WTC11 (cell line): ENCODE measurements around the gene FNIP2. TPM values are rescaled to one million over a fixed set of nuclear protein-coding genes. Genes with fewer than 3 reads are reported as not detected.

Source experiments
- ATAC-seq: fragments of 200-7000 bp; cut with Tn5 transposase; 2 replicates; pipeline ENCODE4 v1.10.0; 2021; ENCODE audit warnings: mild to moderate bottlenecking, moderate library complexity
- CTCF ChIA-PET: fragments of 300-600 bp; sonication (Branson Sonifier 250); formaldehyde crosslinking; loops from one replicate; lab custom pipeline; 2021; ENCODE audit warnings: antibody characterized with exemption; lab: Charles Lee
- POLR2A ChIA-PET: fragments of 350-600 bp; sonication (Branson Sonifier 250); formaldehyde crosslinking; loops from one replicate; lab custom pipeline; 2021; ENCODE audit warnings: antibody characterized with exemption; lab: Charles Lee
- DNase-seq: peaks from one replicate; pipeline ENCODE4 v3.0.0; 2021; ENCODE audit warnings: low spot score
- H3K27ac Mint-ChIP-seq: 2 replicates; pipeline ENCODE4 v1.8.0; 2021; ENCODE audit warnings: mixed read lengths
- H3K27me3 Mint-ChIP-seq: 2 replicates; pipeline ENCODE4 v1.8.0; 2021; ENCODE audit warnings: low read depth, mild to moderate bottlenecking, moderate library complexity, mixed read lengths
- H3K36me3 Mint-ChIP-seq: 2 replicates; pipeline ENCODE4 v1.8.0; 2021; ENCODE audit warnings: mixed read lengths
- H3K4me1 Mint-ChIP-seq: 2 replicates; pipeline ENCODE4 v1.8.0; 2022; ENCODE audit warnings: mixed read lengths
- H3K4me3 Mint-ChIP-seq: 2 replicates; pipeline ENCODE4 v1.8.0; 2021; ENCODE audit warnings: mild to moderate bottlenecking, moderate library complexity, mixed read lengths
- H3K9me3 Mint-ChIP-seq: 2 replicates; pipeline ENCODE4 v1.8.0; 2021; ENCODE audit warnings: mixed read lengths
- ARID4B ChIP-seq: sonication (generic); formaldehyde crosslinking; IDR thresholded peaks from 2 replicates; pipeline ENCODE4 v1.8.0; 2023; ENCODE audit warnings: missing genetic modification reagents, mild to moderate bottlenecking, borderline replicate concordance
- ATF3 ChIP-seq: sonication (generic); formaldehyde crosslinking; conservative IDR thresholded peaks from 2 replicates; pipeline ENCODE4 v1.8.1; 2022; ENCODE audit warnings: mild to moderate bottlenecking, missing genetic modification reagents
- GTF2I ChIP-seq: fragments of 250-450 bp; sonication (Bioruptor Pico); conservative IDR thresholded peaks from 2 replicates; pipeline ENCODE4 v1.4.0; 2021; ENCODE audit warnings: mild to moderate bottlenecking
- HMGA2 ChIP-seq: fragments of 250-450 bp; sonication (Bioruptor Pico); IDR thresholded peaks from 2 replicates; pipeline ENCODE4 v1.4.0; 2021; ENCODE audit warnings: mild to moderate bottlenecking, moderate library complexity
- MAX ChIP-seq: sonication (generic); formaldehyde crosslinking; IDR thresholded peaks from 2 replicates; pipeline ENCODE4 v1.8.0; 2022; ENCODE audit warnings: mild to moderate bottlenecking, missing genetic modification reagents
- MLX ChIP-seq: sonication (generic); formaldehyde crosslinking; IDR thresholded peaks from 2 replicates; pipeline ENCODE4 v1.8.1; 2023; ENCODE audit warnings: mild to moderate bottlenecking, missing genetic modification reagents, moderate library complexity
- NFATC4 ChIP-seq: fragments of 250-450 bp; sonication (Bioruptor Pico); IDR thresholded peaks from 2 replicates; pipeline ENCODE4 v1.9.0; 2021; ENCODE audit warnings: mild to moderate bottlenecking
- NFYB ChIP-seq: sonication (generic); formaldehyde crosslinking; conservative IDR thresholded peaks from 2 replicates; pipeline ENCODE4 v1.8.0; 2022; ENCODE audit warnings: low read depth, missing genetic modification reagents
- NR3C1 ChIP-seq: sonication (generic); formaldehyde crosslinking; conservative IDR thresholded peaks from 2 replicates; pipeline ENCODE4 v1.8.1; 2023; ENCODE audit warnings: low read depth, mild to moderate bottlenecking, missing genetic modification reagents
- PRDM15 ChIP-seq: sonication (generic); formaldehyde crosslinking; IDR thresholded peaks from 2 replicates; pipeline ENCODE4 v1.8.0; 2022; ENCODE audit warnings: missing genetic modification reagents
- SOX15 ChIP-seq: fragments of 250-450 bp; sonication (Bioruptor Pico); IDR thresholded peaks from 2 replicates; pipeline ENCODE4 v1.9.0; 2021; ENCODE audit warnings: mild to moderate bottlenecking
- STAT6 ChIP-seq: sonication (generic); formaldehyde crosslinking; conservative IDR thresholded peaks from 2 replicates; pipeline ENCODE4 v1.8.1; 2023; ENCODE audit warnings: mild to moderate bottlenecking, low read depth, missing genetic modification reagents, moderate library complexity
- TCF7 ChIP-seq: sonication (generic); formaldehyde crosslinking; IDR thresholded peaks from 2 replicates; pipeline ENCODE4 v1.8.0; 2022; ENCODE audit warnings: mild to moderate bottlenecking, low read depth, missing genetic modification reagents, moderate library complexity
- ZMAT4 ChIP-seq: fragments of 250-450 bp; sonication (Bioruptor Pico); IDR thresholded peaks from 2 replicates; pipeline ENCODE4 v1.9.0; 2021; ENCODE audit warnings: mild to moderate bottlenecking
- ZNF281 ChIP-seq: sonication (generic); formaldehyde crosslinking; IDR thresholded peaks from 2 replicates; pipeline ENCODE4 v1.8.0; 2023; ENCODE audit warnings: mild to moderate bottlenecking, missing genetic modification reagents
- ZNF512 ChIP-seq: sonication (generic); formaldehyde crosslinking; IDR thresholded peaks from 2 replicates; pipeline ENCODE4 v1.8.1; 2022; ENCODE audit warnings: missing genetic modification reagents, borderline replicate concordance
- ZNF671 ChIP-seq: fragments of 250-450 bp; sonication (Bioruptor Pico); IDR thresholded peaks from 2 replicates; pipeline ENCODE4 v1.8.0; 2021; ENCODE audit warnings: mild to moderate bottlenecking
- total RNA-seq: library from RNA; stranded (reverse); gene quantifications from 3 replicates; pipeline ENCODE4 v1.2.3, GENCODE V29; 2021

Gene FNIP2
- total RNA-seq, 1 experiment from 2014 or later = 8.6 TPM

GRCh38 chr4:158903079-158903456, 134.2 kb downstream of the FNIP2 start (continued):
- no peak for TF ChIP-seq ZMAT4 (CRISPR knock-in tag)
- TF ChIP-seq HMGA2 (CRISPR knock-in tag) = no peak
- TF ChIP-seq GTF2I = no peak
- TF ChIP-seq STAT6 (CRISPR knock-in tag) = no peak

- Mint-ChIP-seq H3K36me3 (peaks cover 7% of the 10 kb centered on the region), H3K9me3 (peaks cover 10% of the 10 kb centered on the region; the same call in 1 of the 2 replicates), H3K4me1 (peaks cover 21% of the 10 kb centered on the region), H3K27me3 (no peaks in the 10 kb centered on the region), H3K4me3 (no peak overlapping the region), H3K27ac (peak overlapping the region; percentile 52; the same call in 1 of the 2 replicates)
- no peak for TF ChIP-seq ATF3 (CRISPR knock-in tag)
- no peak for TF ChIP-seq SOX15 (CRISPR knock-in tag)
- TF ChIP-seq MAX = no peak
- no peak for TF ChIP-seq ZNF512
- TF ChIP-seq TCF7 (CRISPR knock-in tag) = no peak
- TF ChIP-seq ZMAT4 (CRISPR knock-in tag) = no peak
- no peak for TF ChIP-seq NFYB (CRISPR knock-in tag)
- TF ChIP-seq NFATC4 (CRISPR knock-in tag) = no peak
- no peak for TF ChIP-seq ZNF671 (CRISPR knock-in tag)
- no peak for TF ChIP-seq ARID4B (CRISPR knock-in tag)
- no peak for TF ChIP-seq PRDM15 (CRISPR knock-in tag)
- no peak for TF ChIP-seq NR3C1
- no peak for TF ChIP-seq MLX (CRISPR knock-in tag)
- TF ChIP-seq ZNF281 = no peak
- no peak for DNase-seq
- ATAC-seq = no peak
- ChIA-PET POLR2A (no interaction called here), CTCF (no interaction called here)
Measured at GRCh38 chr4:158903472-158904043, 134.7 kb downstream of the FNIP2 start.
